ENCODE measurements around the gene LAMA2.

The LAMA2 gene

GRCh38 chr6:129558248-129558647, 675.3 kb downstream of the LAMA2 start:
- Histone ChIP-seq H3K36me3 (ENCODE audit: insufficient read depth, low read length) (no peaks in the 10 kb centered on the region), H3K4me3 (ENCODE audit: low read length, poor library complexity, severe bottlenecking) (no peak overlapping the region), H3K4me1 (ENCODE audit: insufficient read depth, low read length, poor library complexity, severe bottlenecking) (no peaks in the 10 kb centered on the region), H3K4me2 (ENCODE audit: low read depth, low read length, poor library complexity, severe bottlenecking) (no peak overlapping the region), H3K27me3 (ENCODE audit: insufficient read depth, low read length, poor library complexity, severe bottlenecking) (no peaks in the 10 kb centered on the region), H3K9me2 (replicated peaks; ENCODE audit: low read depth, low read length) (no peaks in the 10 kb centered on the region), H2AFZ (ENCODE audit: low read length) (no peak overlapping the region), H3F3A (ENCODE audit: low read depth) (no peaks in the 10 kb centered on the region), H3K79me2 (ENCODE audit: insufficient read depth, low read length) (no peaks in the 10 kb centered on the region), H3K9me3 (ENCODE audit: insufficient read depth, low read depth, low read length) (no peaks in the 10 kb centered on the region), H3K9ac (ENCODE audit: low read depth, low read length, poor library complexity, severe bottlenecking) (no peak overlapping the region), H4K20me1 (ENCODE audit: insufficient read depth, low read length, poor library complexity, severe bottlenecking) (no peaks in the 10 kb centered on the region)
- TF ChIP-seq CTCF (conservative IDR thresholded peaks at IDR 0.05; ENCODE audit: low read length): no peak
- TF ChIP-seq EZH2phosphoT487 (IDR thresholded peaks at IDR 0.05; ENCODE audit: borderline replicate concordance): no peak

DNA sequence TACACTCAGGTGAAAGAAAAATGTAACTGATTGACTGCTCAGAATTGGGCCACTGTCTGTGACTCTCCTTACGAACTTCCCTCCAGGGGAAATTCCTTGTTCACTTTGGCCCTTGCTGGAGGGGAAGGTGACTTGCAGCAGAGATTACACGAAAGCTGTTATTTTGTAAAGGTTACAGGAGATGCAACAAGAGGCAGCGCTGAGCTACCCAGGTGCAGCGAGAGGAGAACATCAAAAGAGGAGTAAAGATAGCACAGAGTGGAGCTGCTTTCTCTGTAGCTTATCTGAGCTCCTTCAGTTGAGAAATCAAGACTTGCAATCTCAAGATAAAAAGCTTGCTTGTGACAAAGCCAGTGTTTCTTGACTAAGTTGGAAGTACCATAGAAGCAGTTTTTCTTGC, 682.4 kb downstream of the LAMA2 start:
- no peak overlapping the region for H2AFZ ChIP-seq (ENCODE audit: low read length)
- H3K79me2 ChIP-seq (ENCODE audit: insufficient read depth, low read length): no peaks in the 10 kb centered on the region
- no peaks in the 10 kb centered on the region for H3K27me3 ChIP-seq (ENCODE audit: insufficient read depth, low read length, poor library complexity, severe bottlenecking)
- no peak overlapping the region for H3K4me2 ChIP-seq (ENCODE audit: low read depth, low read length, poor library complexity, severe bottlenecking)
- H3K4me1 ChIP-seq (ENCODE audit: insufficient read depth, low read length, poor library complexity, severe bottlenecking): no peaks in the 10 kb centered on the region
- no peaks in the 10 kb centered on the region for H3F3A ChIP-seq (ENCODE audit: low read depth)
- no peaks in the 10 kb centered on the region for H3K36me3 ChIP-seq (ENCODE audit: insufficient read depth, low read length)
- no peaks in the 10 kb centered on the region for H3K9me2 ChIP-seq (replicated peaks; ENCODE audit: low read depth, low read length)
- TF ChIP-seq CTCF (conservative IDR thresholded peaks at IDR 0.05; ENCODE audit: low read length): no peak
- TF ChIP-seq EZH2phosphoT487 (IDR thresholded peaks at IDR 0.05; ENCODE audit: borderline replicate concordance): no peak
- no peaks in the 10 kb centered on the region for H4K20me1 ChIP-seq (ENCODE audit: insufficient read depth, low read length, poor library complexity, severe bottlenecking)
- no peaks in the 10 kb centered on the region for H3K9me3 ChIP-seq (ENCODE audit: insufficient read depth, low read depth, low read length)
- no peak overlapping the region for H3K4me3 ChIP-seq (ENCODE audit: low read length, poor library complexity, severe bottlenecking)
- no peak overlapping the region for H3K9ac ChIP-seq (ENCODE audit: low read depth, low read length, poor library complexity, severe bottlenecking)

DNA sequence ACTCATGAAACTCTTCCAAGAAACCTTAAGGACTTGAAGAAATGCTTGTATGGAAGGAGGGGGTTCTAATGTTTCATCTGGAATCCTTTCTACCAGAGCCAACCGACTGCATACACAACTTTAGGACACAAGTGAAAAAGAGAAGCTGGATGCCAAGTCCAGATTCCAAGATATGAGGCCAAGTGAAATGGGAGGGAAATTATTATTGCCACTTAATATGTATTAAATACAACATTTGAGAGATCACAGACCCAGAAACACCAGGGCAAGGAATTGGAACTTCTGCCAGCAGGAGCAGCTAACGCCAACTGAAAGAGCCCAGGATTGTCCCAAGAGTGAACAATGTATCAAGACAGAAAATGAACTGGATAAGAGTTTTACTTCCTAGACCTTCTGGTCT, 682.9 kb downstream of the LAMA2 start:
- Histone ChIP-seq H3K4me3 (ENCODE audit: low read length, poor library complexity, severe bottlenecking) (no peak overlapping the region), H3F3A (ENCODE audit: low read depth) (no peaks in the 10 kb centered on the region), H3K4me2 (ENCODE audit: low read depth, low read length, poor library complexity, severe bottlenecking) (no peak overlapping the region), H3K9me2 (replicated peaks; ENCODE audit: low read depth, low read length) (no peaks in the 10 kb centered on the region), H2AFZ (ENCODE audit: low read length) (no peak overlapping the region), H3K9me3 (ENCODE audit: insufficient read depth, low read depth, low read length) (no peaks in the 10 kb centered on the region), H3K27me3 (ENCODE audit: insufficient read depth, low read length, poor library complexity, severe bottlenecking) (no peaks in the 10 kb centered on the region), H3K79me2 (ENCODE audit: insufficient read depth, low read length) (no peaks in the 10 kb centered on the region), H3K36me3 (ENCODE audit: insufficient read depth, low read length) (no peaks in the 10 kb centered on the region), H3K4me1 (ENCODE audit: insufficient read depth, low read length, poor library complexity, severe bottlenecking) (no peaks in the 10 kb centered on the region), H3K9ac (ENCODE audit: low read depth, low read length, poor library complexity, severe bottlenecking) (no peak overlapping the region), H4K20me1 (ENCODE audit: insufficient read depth, low read length, poor library complexity, severe bottlenecking) (no peaks in the 10 kb centered on the region)
- TF ChIP-seq CTCF (conservative IDR thresholded peaks at IDR 0.05; ENCODE audit: low read length) (no peak), EZH2phosphoT487 (IDR thresholded peaks at IDR 0.05; ENCODE audit: borderline replicate concordance) (no peak)
